Ovary (tissue), 9 donors: Measurements from ENCODE around the gene CTCF. TPM values are rescaled to one million over a fixed set of nuclear protein-coding genes. Genes with fewer than 3 reads are reported as not detected.
A peak's percentile ranks its signal among the peaks of the same experiment; 100 is the strongest.

Experiments used
- DNase-seq, 5 donors: peaks; one replicate each; pipeline ENCODE4 v3.0.0-alpha.2; 2019 to 2020
- H3K27ac ChIP-seq, 2 donors: fragments of 200-600 bp; one replicate each; pipeline versions ENCODE4 v1.5.1 to v1.8.0; 2019 to 2022
- H3K27me3 ChIP-seq: fragments of 200-600 bp; one replicate; pipeline ENCODE4 v1.8.0; 2022
- H3K36me3 ChIP-seq: fragments of 200-600 bp; sonication (generic); one replicate; pipeline ENCODE4 v1.5.1; 2019
- H3K4me1 ChIP-seq: one replicate; pipeline ENCODE4 v1.8.1; 2013; ENCODE audit warnings: mild to moderate bottlenecking, moderate library complexity; ENCODE audit not compliant: insufficient read depth
- H3K4me3 ChIP-seq: fragments of 200-600 bp; sonication (generic); one replicate; pipeline ENCODE4 v1.5.1; 2017
- H3K9me3 ChIP-seq, 2 donors: fragments of 200-600 bp in 1 of 2; sonication (generic) in 1 of 2; one replicate each; pipeline versions ENCODE4 v1.5.1 to v1.8.1; 2013 to 2019; ENCODE audit warnings: mild to moderate bottlenecking in 1 of 2, moderate library complexity in 1 of 2
- CTCF ChIP-seq, 3 donors: fragments of 450-650 bp in 2 of 3; fragments of 200-600 bp in 1 of 3; IDR thresholded peaks; one replicate each; pipeline versions ENCODE4 v1.5.1 to v1.8.0; 2016 to 2022; ENCODE audit warnings: antibody characterized with exemption in 3 of 3, mild to moderate bottlenecking in 1 of 3
- EP300 ChIP-seq: sonication (generic); formaldehyde crosslinking; IDR thresholded peaks from one replicate; pipeline ENCODE4 v1.6.1; 2017; ENCODE audit warnings: antibody characterized with exemption
- POLR2A ChIP-seq: fragments of 450-650 bp; IDR thresholded peaks from one replicate; pipeline ENCODE4 v1.6.1; 2017; ENCODE audit warnings: antibody characterized with exemption, mild to moderate bottlenecking, moderate library complexity
- WGBS, 3 donors: extraction: QIAGEN DNeasy Blood & Tissue Kit in 1 of 3; methylation state at CpG; one replicate each; pipeline versions ENCODE4 v1.1.5 to v1.1.7; 2013 to 2017; 5-methylcytosine and 5-hydroxymethylcytosine counted together
- intact Hi-C, 4 donors: fragments of 100-400 bp; cut with DNase I; formaldehyde crosslinking; loops; one replicate each; pipeline versions ENCODE4 v1.11.0 to v1.15.1; 2022 to 2023
- polyA plus RNA-seq, 2 donors: library from polyadenylated mRNA; stranded (reverse); fragments of 200-250 nt in 1 of 2; fragments of 350-450 nt in 1 of 2; fragmentation: Illumina TruSeq in 1 of 2; extraction: RNeasy Lipid Tissue Mini Kit (QIAGEN cat#74804) in 1 of 2; gene quantifications; one replicate each; pipeline ENCODE4 v1.2.3, GENCODE V29; 2013 to 2014
- total RNA-seq, 7 donors: library from RNA; depleted of rRNA in 2 of 7; stranded (reverse); fragments of >200 nt in 2 of 7; fragmentation: NEBNext Ultra II Directional in 3 of 7; extraction: Animal tissue kit (Norgen Biotek cat#: 25700) in 3 of 7; gene quantifications; one replicate each; pipeline versions ENCODE4 v1.1.0 to v1.2.4, GENCODE V29; 2016 to 2023
- donor health status: DM: no; HTN: no; CAD: no; lungs with moderate emphysema.
- donor health status: DM: no; HTN: no; CAD: no.
- donor health status: Bipolar disorder and iron deficiency.
- donor health status: DM: yes; HTN: yes; CAD: no.
- donor health status: DM: no; HTN: no; CAD: no.
- donor health status: DM: yes; HTN: yes; CAD: no.

Gene CTCF
- total and polyA plus RNA-seq, 9 donors, result 21.0 to 48.4 (median 42.2) TPM

- intact Hi-C loops, result no loop called here
- H3K4me3 ChIP-seq, result no peak overlapping the region
- H3K27me3 ChIP-seq, result no peaks in the 10 kb centered on the region
- H3K36me3 ChIP-seq, result no peaks in the 10 kb centered on the region
- no peak for DNase-seq
- no peak for TF ChIP-seq CTCF (IDR thresholded peaks at IDR 0.05)
- TF ChIP-seq POLR2A, result no peak
- no peak for TF ChIP-seq EP300
- H3K9me3 ChIP-seq, result no peaks in the 10 kb centered on the region
- 90 to 94% (median 91%) methylated on average over 5 of the region's 5 CpGs for WGBS, 3 donors
- H3K27ac ChIP-seq, result no peak overlapping the region
- H3K4me1 ChIP-seq, result peaks cover 2% of the 10 kb centered on the region
Measured at GRCh38 chr16:67594256-67594915, 32.1 kb downstream of the CTCF start.

DNA sequence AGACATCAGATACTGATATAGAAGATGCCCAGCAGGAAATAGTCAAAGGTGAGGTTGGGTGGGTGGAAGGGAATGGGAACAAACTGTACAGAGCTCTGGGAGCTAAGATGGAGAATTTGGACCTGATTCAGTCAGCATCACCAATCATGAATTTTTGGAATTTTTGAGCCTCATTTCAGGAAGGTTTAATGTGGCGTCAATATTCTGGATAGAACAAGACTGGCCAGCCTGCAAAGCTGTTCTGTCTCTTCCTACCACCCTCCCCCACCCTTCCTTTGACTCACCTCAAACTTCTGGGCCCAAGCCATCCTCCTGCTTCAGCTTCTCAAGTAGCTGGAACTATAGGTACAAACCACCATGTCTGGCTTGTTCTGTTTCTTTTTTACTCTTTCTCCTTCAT, 32.6 kb downstream of the CTCF start:
- H3K27ac ChIP-seq, result no peak overlapping the region
- intact Hi-C loops, result no loop called here
- H3K4me3 ChIP-seq, result no peak overlapping the region
- no peak for TF ChIP-seq CTCF (IDR thresholded peaks at IDR 0.05)
- WGBS, 3 donors, result 10 to 33% (median 31%) methylated on average over 1 of the region's 1 CpG
- no peaks in the 10 kb centered on the region for H3K9me3 ChIP-seq
- peak in 1 of 5 donors; percentile 15 for DNase-seq
- H3K27me3 ChIP-seq, result no peaks in the 10 kb centered on the region
- H3K36me3 ChIP-seq, result no peaks in the 10 kb centered on the region
- H3K4me1 ChIP-seq, result peaks cover 2% of the 10 kb centered on the region

- H3K27ac ChIP-seq, result no peak overlapping the region
Measured at GRCh38 chr16:67598527-67598926, 36.2 kb downstream of the CTCF start.

GRCh38 chr16:67605641-67606040, 43.3 kb downstream of the CTCF start:
- intact Hi-C loops, result no loop called here
- 71 to 75% (median 72%) methylated on average over 3 of the region's 3 CpGs for WGBS, 3 donors
- TF ChIP-seq POLR2A (no peak), CTCF (IDR thresholded peaks at IDR 0.05) (no peak), EP300 (no peak)

More at GRCh38 chr16:67598527-67598926, 36.2 kb downstream of the CTCF start:
- WGBS, 3 donors, result 15 to 30% (median 16%) methylated on average over 4 of the region's 4 CpGs
- Histone ChIP-seq H3K4me3 (no peak overlapping the region), H3K4me1 (peaks cover 3% of the 10 kb centered on the region), H3K27me3 (no peaks in the 10 kb centered on the region), H3K36me3 (no peaks in the 10 kb centered on the region), H3K9me3 (no peaks in the 10 kb centered on the region)
- TF ChIP-seq EP300 (no peak), POLR2A (no peak), CTCF (IDR thresholded peaks at IDR 0.05) (no peak)
- intact Hi-C loops, result no loop called here
- DNase-seq, result no peak

More at GRCh38 chr16:67605641-67606040, 43.3 kb downstream of the CTCF start:
- no peaks in the 10 kb centered on the region for H3K9me3 ChIP-seq
- no peaks in the 10 kb centered on the region for H3K36me3 ChIP-seq
- DNase-seq, result no peak
- no peak overlapping the region for H3K27ac ChIP-seq
- H3K4me3 ChIP-seq, result no peak overlapping the region
- no peaks in the 10 kb centered on the region for H3K27me3 ChIP-seq
- peaks cover 6% of the 10 kb centered on the region for H3K4me1 ChIP-seq
